ENCODE measurements around the gene TRIM50. TPM values are rescaled to one million over a fixed set of nuclear protein-coding genes. Genes with fewer than 3 reads are reported as not detected.

Gene TRIM50
- not detected in 2 replicates for total RNA-seq

DNA sequence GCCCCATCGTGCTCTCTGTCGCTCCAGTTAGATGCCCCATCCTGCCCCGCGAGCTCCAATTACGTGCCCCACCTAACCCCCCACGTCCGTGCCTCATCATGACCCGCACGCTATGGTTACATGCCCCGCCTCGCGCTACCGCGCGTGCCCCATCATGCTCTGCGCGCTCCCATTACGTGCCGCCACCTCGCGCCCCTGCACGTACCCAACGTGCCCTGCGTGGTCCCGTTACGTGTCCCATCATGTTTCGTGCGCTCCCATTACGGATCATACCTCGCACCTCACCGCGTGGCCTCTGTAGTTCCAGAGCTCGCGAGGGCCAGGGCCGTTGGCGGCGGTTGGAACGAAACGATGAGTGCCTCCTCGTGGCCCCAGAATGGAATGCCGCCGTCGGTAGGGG is at the start of gene TRIM50, which contains the start of gene FKBP6:
TRIM50 (minus strand) TSS at position 161 of the 400 bp plus-strand sequence. CDS start 3,295 bp downstream, outside the sequence.
FKBP6 (plus strand) TSS at position 240 of the 400 bp plus-strand sequence. CDS start 268 bp downstream, outside the sequence.

DNA sequence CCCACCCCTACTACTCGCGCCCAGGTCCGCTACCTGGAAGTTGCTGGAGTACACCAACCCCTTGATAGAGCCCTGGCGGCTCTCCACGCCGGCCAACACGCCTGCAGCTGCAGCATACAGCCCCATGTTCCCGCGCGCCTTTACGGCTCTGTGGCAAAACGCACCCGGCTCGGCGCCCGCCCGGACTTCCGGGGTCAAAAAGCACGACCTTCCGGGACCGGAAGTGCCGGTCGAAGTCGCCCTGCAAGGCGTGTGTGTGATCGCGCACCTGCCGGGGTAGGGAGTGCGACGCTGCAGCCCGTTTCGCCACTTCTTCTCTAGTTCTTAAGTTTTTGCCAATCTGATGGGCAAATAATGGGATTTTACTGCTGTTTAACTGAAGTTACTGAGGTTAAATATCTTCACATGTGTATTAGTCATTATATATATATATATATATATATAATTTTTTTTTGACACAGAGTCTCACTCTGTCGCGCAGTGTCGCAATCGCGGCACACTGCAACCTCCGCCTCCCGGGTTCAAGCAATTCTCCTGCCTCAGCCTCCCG is 19.1 kb downstream of the TRIM50 start, which contains the start of gene NSUN5:
NSUN5 (minus strand) TSS at position 162 of the 550 bp plus-strand sequence; CDS start at position 126, 36 bp downstream.

Small RNA genes lying within 50 kb of the gene (small RNA-seq; reads per million reads assigned to genes)
- not detected for gene RNU6-1080P

Other genes with a start within 250 kb of the TRIM50 start
- under 0.01 TPM in 1 of 2 replicates, not detected in the other for gene SPDYE9, start 242.0 kb downstream of the TRIM50 start, total RNA-seq
- 15.0 and 16.2 TPM in 2 replicates for gene NSUN5, start 19.3 kb downstream of the TRIM50 start, total RNA-seq
- gene FKBP6, start 79 bp upstream of the TRIM50 start, total RNA-seq: under 0.01 TPM in 1 of 2 replicates, not detected in the other
- 0.32 and 0.39 TPM in 2 replicates for gene FZD9, start 105.7 kb upstream of the TRIM50 start, total RNA-seq
- gene BAZ1B, start 194.2 kb upstream of the TRIM50 start, total RNA-seq: 64.9 and 83.6 TPM in 2 replicates
- gene BCL7B, start 229.6 kb upstream of the TRIM50 start, total RNA-seq: 24.7 and 26.8 TPM in 2 replicates